Progenitor cell of endocrine pancreas (in vitro differentiated cells): Measurements from ENCODE around the gene SEMG2. TPM values are rescaled to one million over a fixed set of nuclear protein-coding genes. Genes with fewer than 3 reads are reported as not detected.

Source experiments
- DNase-seq: peaks from one replicate; pipeline ENCODE4 v3.0.0; 2021; ENCODE audit warnings: low spot score; ENCODE audit not compliant: unreplicated experiment
- H3K27ac Mint-ChIP-seq: 2 replicates; pipeline ENCODE4 v1.8.0; 2021; ENCODE audit warnings: mild to moderate bottlenecking, moderate library complexity, mixed read lengths
- H3K27me3 Mint-ChIP-seq: 2 replicates; pipeline ENCODE4 v1.8.0; 2021; ENCODE audit warnings: mixed read lengths
- H3K36me3 Mint-ChIP-seq: 2 replicates; pipeline ENCODE4 v1.8.0; 2022; ENCODE audit warnings: mixed read lengths; ENCODE audit not compliant: insufficient read depth
- H3K4me1 Mint-ChIP-seq: 2 replicates; pipeline ENCODE4 v1.8.0; 2021; ENCODE audit warnings: low read depth, mixed read lengths
- H3K4me3 Mint-ChIP-seq: 2 replicates; pipeline ENCODE4 v1.8.0; 2021; ENCODE audit warnings: low read depth, mild to moderate bottlenecking, moderate library complexity, mixed read lengths
- H3K9me3 Mint-ChIP-seq: 2 replicates; pipeline ENCODE4 v1.8.0; 2021; ENCODE audit warnings: low read depth, mixed read lengths
- total RNA-seq: library from RNA; stranded (reverse); gene quantifications from 2 replicates; pipeline ENCODE4 v1.2.1, GENCODE V29; 2021
- TF ChIP-seq, protein P1 (sequence below): fragments of 200-600 bp; sonication (generic); IDR thresholded peaks from one replicate; pipeline ENCODE4 v1.5.0; 2021; ENCODE audit warnings: antibody characterized with exemption, mild to moderate bottlenecking; ENCODE audit not compliant: unreplicated experiment

Gene SEMG2
- total RNA-seq, 1 donor from 2014 or later = not detected

DNA sequence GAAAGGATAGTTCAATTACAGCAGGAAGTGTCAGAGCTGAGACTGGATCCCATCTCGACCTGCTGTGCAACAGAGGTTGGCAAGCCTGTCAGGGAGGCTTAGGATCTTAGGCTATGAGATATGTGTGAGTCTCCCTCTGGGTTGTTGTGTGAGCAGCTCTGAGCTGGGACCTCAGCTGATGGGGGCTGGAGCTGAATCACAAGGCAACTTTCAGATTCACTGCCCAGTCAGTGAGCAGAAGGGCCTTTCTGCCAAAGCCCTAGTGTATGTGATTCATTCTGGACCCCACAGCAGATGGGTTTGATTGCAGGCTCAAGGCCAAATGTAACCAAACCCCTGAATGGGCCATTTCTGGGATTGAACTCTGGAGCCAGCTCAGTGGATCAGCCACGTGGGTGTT, 42.0 kb upstream of the SEMG2 start:
- TF ChIP-seq, protein P1, sequence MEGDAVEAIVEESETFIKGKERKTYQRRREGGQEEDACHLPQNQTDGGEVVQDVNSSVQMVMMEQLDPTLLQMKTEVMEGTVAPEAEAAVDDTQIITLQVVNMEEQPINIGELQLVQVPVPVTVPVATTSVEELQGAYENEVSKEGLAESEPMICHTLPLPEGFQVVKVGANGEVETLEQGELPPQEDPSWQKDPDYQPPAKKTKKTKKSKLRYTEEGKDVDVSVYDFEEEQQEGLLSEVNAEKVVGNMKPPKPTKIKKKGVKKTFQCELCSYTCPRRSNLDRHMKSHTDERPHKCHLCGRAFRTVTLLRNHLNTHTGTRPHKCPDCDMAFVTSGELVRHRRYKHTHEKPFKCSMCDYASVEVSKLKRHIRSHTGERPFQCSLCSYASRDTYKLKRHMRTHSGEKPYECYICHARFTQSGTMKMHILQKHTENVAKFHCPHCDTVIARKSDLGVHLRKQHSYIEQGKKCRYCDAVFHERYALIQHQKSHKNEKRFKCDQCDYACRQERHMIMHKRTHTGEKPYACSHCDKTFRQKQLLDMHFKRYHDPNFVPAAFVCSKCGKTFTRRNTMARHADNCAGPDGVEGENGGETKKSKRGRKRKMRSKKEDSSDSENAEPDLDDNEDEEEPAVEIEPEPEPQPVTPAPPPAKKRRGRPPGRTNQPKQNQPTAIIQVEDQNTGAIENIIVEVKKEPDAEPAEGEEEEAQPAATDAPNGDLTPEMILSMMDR = no peak
- Mint-ChIP-seq H3K36me3 (no peaks in the 10 kb centered on the region), H3K4me1 (no peaks in the 10 kb centered on the region), H3K4me3 (no peak overlapping the region), H3K9me3 (no peaks in the 10 kb centered on the region), H3K27ac (no peak overlapping the region), H3K27me3 (peaks cover 3% of the 10 kb centered on the region)
- no peak for DNase-seq

DNA sequence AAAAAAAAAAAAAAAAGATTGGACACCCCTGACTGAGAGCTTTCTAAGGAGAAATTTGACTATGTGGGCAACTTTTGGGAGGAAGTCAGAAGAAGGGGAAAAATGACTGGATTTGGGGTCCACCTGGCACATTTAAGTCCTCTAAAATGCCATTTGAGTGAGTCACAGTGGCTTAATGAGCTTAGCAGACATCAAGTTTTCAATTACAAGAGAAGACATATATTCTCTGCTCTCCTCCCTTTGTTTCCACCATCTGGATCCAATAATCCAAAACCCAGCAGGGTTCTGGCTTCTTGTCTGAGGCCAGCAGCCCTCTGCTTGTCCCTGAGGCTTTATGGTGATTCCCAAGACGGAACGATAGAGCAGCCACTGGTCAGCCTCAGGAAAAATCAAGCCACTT, 39.5 kb upstream of the SEMG2 start:
- TF ChIP-seq, protein P1 = no peak
- no peaks in the 10 kb centered on the region for H3K9me3 Mint-ChIP-seq
- H3K36me3 Mint-ChIP-seq = no peaks in the 10 kb centered on the region
- no peaks in the 10 kb centered on the region for H3K27me3 Mint-ChIP-seq
- DNase-seq = no peak
- H3K27ac Mint-ChIP-seq = no peak overlapping the region
- H3K4me1 Mint-ChIP-seq = no peaks in the 10 kb centered on the region
- H3K4me3 Mint-ChIP-seq = no peak overlapping the region

DNA sequence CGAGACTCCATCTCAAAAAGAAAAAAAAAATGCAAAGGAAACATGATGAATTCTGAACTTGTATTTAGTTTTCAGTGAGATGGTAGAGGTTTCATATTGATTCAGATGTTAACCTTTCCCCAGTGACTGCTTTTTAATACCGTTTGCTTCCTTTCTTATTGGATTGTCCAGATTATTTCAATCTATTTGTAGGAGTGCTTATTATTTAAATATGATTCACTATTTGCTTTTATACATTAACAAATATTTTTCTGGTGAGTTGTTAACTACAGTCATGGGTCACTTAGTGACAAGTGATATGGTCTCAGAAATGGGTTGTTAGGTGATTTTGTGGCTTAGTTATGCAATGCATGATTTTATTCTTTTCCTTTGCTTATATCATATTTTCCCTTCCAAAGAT, 38.1 kb upstream of the SEMG2 start:
- DNase-seq = no peak
- TF ChIP-seq, protein P1 = no peak
- Mint-ChIP-seq H3K9me3 (no peaks in the 10 kb centered on the region), H3K27me3 (no peaks in the 10 kb centered on the region), H3K4me1 (no peaks in the 10 kb centered on the region), H3K36me3 (no peaks in the 10 kb centered on the region), H3K4me3 (no peak overlapping the region), H3K27ac (no peak overlapping the region)

DNA sequence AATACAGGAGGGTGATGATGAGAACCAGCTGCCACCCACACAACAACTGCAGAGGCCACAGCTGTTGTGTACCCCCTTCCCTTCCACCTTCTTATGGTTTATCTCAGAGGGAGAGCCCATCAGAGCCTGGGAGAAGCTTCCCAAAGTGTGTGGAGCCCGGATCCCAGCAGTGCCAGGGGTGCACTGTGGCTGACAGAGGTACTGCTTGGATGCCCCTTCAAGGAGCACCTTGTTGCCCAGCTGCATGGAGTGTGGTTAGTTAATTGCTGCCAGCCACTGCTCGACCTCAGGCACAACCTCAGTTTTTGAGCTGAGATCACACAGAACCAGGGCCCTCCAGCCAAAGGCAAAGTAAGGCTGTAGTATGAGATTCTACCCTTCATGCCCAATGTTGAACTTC, 33.5 kb upstream of the SEMG2 start:
- TF ChIP-seq, protein P1 = no peak
- DNase-seq = no peak
- no peak overlapping the region for H3K27ac Mint-ChIP-seq

DNA sequence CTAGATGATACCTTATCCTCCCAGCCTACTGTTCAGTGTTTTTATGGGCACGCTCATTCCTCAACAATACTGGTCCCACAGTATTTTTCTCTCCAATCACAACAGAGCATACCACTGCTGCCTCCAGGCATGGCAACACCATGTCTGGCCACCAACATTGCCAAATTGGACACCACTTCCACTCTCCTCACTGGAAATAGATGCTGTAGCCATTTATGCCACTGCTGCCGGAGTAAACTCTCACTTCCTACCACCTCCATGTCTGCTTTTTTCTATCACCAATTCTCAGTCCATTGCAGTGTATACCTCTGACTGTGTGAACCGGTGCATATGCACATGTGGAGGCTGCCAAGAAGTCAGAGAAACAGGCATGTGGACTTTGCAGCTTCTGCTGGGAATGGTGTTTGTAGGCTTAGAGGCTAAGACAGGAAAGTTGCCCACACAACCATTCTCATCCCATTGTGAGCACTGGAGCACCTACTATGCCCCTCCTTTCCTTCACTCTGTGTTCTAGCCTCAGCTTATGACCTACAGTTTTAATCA, 32.0 kb upstream of the SEMG2 start:
- no peak for DNase-seq
- Mint-ChIP-seq H3K4me1 (no peaks in the 10 kb centered on the region), H3K36me3 (no peaks in the 10 kb centered on the region), H3K27ac (no peak overlapping the region), H3K9me3 (no peaks in the 10 kb centered on the region), H3K4me3 (no peak overlapping the region), H3K27me3 (peaks cover 7% of the 10 kb centered on the region)
- TF ChIP-seq, protein P1 = no peak

More for the DNA sequence above, 33.5 kb upstream of the SEMG2 start:
- Mint-ChIP-seq H3K9me3 (no peaks in the 10 kb centered on the region), H3K4me3 (no peak overlapping the region), H3K36me3 (no peaks in the 10 kb centered on the region), H3K4me1 (no peaks in the 10 kb centered on the region), H3K27me3 (peaks cover 7% of the 10 kb centered on the region)
